Mammary epithelial cell (primary cell): ENCODE data around the gene SEPTIN5.

Experiments
- EZH2 ChIP-seq: IDR thresholded peaks from 2 replicates; pipeline ENCODE4 v1.6.1; 2012; ENCODE audit warnings: low read length, inconsistent platforms, borderline replicate concordance
- TF ChIP-seq, protein P1 (sequence below), 2 donors: IDR thresholded peaks in 1 of 2; conservative IDR thresholded peaks in 1 of 2; 2 replicates each; pipeline ENCODE4 v1.5.1; 2011 to 2012; ENCODE audit warnings: inconsistent platforms in 2 of 2, low read length in 2 of 2, mild to moderate bottlenecking in 2 of 2, control low read depth in 1 of 2, low read depth in 1 of 2; ENCODE audit not compliant: insufficient read depth in 1 of 2; ENCODE audit errors: extremely low read depth in 1 of 2

DNA sequence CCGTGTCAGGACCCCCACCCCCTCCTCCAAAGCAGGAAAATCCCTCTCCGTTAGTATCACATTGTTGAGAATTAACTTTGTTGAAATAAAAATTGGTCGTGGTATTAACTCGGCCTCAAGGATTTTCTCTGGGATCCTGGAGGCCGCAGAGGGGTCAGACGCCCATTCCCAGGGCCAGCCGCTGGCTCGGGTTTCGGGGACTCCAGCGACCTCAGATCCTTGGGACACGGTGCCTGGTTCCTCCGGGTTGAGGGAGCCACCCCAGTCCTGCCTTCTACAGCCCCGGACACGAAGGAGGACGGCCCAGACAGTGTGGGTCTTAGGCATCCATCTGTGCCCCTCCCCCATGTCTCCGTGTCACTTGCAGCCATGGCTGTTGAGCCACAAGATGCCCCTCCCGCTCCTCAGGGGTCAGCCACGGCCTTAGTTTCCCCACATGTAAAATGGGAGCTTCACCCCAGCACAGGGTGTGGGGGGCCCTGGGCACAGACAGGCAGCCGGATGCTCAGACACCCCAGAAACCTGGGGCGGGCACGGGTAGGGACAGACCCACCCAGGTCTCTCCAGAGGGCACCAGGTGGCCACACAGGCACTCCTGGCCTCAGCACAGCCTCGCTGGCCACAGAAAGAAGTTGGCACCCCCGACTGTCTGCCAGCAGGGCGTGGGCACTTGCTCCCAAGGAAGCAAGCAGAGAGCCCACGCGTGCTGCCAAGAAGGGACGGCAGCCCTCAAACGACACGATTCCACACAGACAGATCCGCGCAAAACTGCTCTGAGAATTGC lies 24.6 kb downstream of the SEPTIN5 start:
- TF ChIP-seq, protein P1, sequence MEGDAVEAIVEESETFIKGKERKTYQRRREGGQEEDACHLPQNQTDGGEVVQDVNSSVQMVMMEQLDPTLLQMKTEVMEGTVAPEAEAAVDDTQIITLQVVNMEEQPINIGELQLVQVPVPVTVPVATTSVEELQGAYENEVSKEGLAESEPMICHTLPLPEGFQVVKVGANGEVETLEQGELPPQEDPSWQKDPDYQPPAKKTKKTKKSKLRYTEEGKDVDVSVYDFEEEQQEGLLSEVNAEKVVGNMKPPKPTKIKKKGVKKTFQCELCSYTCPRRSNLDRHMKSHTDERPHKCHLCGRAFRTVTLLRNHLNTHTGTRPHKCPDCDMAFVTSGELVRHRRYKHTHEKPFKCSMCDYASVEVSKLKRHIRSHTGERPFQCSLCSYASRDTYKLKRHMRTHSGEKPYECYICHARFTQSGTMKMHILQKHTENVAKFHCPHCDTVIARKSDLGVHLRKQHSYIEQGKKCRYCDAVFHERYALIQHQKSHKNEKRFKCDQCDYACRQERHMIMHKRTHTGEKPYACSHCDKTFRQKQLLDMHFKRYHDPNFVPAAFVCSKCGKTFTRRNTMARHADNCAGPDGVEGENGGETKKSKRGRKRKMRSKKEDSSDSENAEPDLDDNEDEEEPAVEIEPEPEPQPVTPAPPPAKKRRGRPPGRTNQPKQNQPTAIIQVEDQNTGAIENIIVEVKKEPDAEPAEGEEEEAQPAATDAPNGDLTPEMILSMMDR (conservative IDR thresholded peaks at IDR 0.05 in 1 of 2, IDR thresholded peaks at IDR 0.05 in 1 of 2; ENCODE audit: extremely low read depth in 1 of 2, insufficient read depth in 1 of 2, low read depth in 1 of 2, low read length in 2 of 2), result no peak
- no peak for TF ChIP-seq EZH2
